GM12892 (cell line): ENCODE results near the gene NCR2.

Experiments used
- POLR2A ChIP-seq: IDR thresholded peaks from 2 replicates; pipeline ENCODE4 v1.6.1; 2011; ENCODE audit warnings: low read depth, low read length, control low read depth
- TAF1 ChIP-seq: IDR thresholded peaks from 2 replicates; pipeline ENCODE4 v1.6.1; 2011; ENCODE audit warnings: low read depth, mild to moderate bottlenecking, control low read depth, low read length, borderline replicate concordance

- TF ChIP-seq TAF1 (no peak), POLR2A (no peak)
Measured at GRCh38 chr6:41288030-41288753, 47.2 kb upstream of the NCR2 start.
